Suprapubic skin (tissue), 4 donors: ENCODE measurements around the gene U2SURP.
"Not testable (repeated sequence)": the region's sequence is repeated elsewhere in the genome, so short reads cannot be mapped to it uniquely, and the experiment has no call there.

Source experiments
- CTCF ChIP-seq, 2 donors: fragments of 200-600 bp in 1 of 2; fragments of 450-650 bp in 1 of 2; sonication (generic) in 1 of 2; IDR thresholded peaks; one replicate each; pipeline ENCODE4 v1.5.1; 2016 to 2019; ENCODE audit warnings: antibody characterized with exemption in 2 of 2, mild to moderate bottlenecking in 1 of 2, moderate library complexity in 1 of 2
- EP300 ChIP-seq: sonication (generic); formaldehyde crosslinking; IDR thresholded peaks from one replicate; pipeline ENCODE4 v1.6.1; 2017; ENCODE audit warnings: antibody characterized with exemption
- POLR2A ChIP-seq, 2 donors: fragments of 450-650 bp; IDR thresholded peaks; one replicate each; pipeline ENCODE4 v1.6.1; 2017; ENCODE audit warnings: antibody characterized with exemption in 2 of 2, mild to moderate bottlenecking in 2 of 2, moderate library complexity in 2 of 2
- POLR2AphosphoS5 ChIP-seq, 3 donors: sonication (generic); formaldehyde crosslinking; IDR thresholded peaks; one replicate each; pipeline ENCODE4 v1.6.1; 2017; ENCODE audit warnings: antibody characterized with exemption in 3 of 3

GRCh38 chr3:143046075-143046474 is 44.7 kb downstream of the U2SURP start:
- TF ChIP-seq CTCF (IDR thresholded peaks at IDR 0.05); POLR2A (IDR thresholded peaks at IDR 0.05); EP300; POLR2AphosphoS5 (IDR thresholded peaks at IDR 0.05): not testable (repeated sequence)
